ENCODE results near the gene UXS1. TPM values are rescaled to one million over a fixed set of nuclear protein-coding genes. Genes with fewer than 3 reads are reported as not detected.

The UXS1 gene
- total RNA-seq, 1 donor from 2014 or later = 67.7 TPM

DNA sequence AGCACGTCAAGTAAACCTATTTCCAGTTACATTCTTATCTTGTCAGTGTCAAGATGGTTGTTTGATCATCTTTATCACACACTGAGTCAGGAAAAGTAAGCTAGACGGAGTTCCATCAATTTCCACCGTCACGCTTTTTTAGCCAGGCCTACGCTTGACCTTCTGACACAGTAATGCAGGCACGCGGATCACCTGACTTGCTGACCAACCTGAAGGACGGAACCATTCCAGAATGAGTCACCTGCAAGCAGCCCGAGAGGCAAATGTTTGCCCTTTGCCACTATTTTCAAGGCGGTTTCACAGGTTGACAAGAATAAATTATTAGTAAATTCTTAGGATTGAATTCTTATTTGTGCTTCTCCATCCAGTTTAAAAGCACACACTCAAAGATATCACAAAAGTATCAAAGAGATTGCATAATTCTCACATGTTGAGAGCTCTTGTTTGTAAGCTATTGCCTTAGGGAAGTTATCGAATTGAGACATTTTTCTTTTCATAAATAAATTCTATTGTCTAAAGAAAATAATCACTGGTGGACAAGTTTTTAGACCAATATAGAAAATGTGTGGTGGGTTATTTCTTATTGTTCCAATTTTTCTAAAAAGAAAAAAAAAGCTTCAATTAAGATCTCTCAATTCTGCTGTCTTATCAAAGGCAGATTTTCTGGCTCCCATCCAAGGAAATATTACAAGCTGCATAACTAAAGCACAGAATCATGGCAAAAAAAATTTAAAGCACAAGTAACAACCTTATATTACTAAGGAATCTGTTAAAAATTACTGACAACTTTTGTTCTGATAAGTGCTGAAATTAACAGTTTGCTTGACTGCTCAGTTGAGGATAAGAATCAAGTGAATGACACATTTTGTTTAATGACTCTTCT is 31.9 kb downstream of the UXS1 start:
- intact Hi-C loops (cut with micrococcal nuclease) = no loop called here

DNA sequence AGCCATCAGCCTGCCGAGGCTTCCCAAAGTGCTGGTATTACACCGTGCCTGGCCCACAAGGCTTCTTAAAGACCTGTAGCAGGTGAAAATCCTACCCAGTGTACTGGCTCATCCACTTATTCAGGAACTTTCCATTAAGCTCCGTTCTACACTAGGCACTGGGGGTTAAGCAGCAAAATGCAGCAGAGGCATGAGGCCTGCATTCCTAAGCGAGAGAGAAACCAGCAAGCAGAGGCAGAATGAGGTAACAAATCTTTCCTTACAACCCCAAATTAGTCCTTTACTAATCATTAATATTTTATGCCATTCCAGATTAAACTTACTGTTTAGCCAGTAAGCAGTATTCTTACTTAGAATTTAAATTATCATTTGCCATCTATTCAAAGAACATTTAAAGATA is 32.8 kb downstream of the UXS1 start:
- intact Hi-C loops (cut with micrococcal nuclease) = no loop called here

DNA sequence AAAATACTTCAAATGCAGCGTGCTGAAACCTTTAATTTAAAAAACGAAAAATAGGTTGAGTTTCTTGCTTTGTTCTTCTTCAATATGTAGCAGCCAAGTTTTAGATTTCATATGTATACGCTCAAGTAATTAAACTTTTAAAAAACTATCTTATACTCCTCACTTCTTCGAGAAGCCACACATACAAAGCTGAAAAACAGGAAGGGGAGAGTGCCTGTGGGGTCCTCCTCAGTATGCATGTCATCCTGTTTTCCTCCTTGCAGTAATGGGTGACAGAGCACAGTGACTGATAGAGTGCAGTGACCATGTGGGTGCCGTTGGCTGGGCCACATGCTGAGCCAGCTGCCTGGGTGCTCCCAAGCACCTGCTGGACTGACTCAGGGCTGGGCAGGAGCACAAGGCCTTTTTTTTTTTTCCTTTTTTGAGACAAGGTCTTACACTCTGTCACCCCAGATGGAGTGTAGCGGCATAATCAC is 33.3 kb downstream of the UXS1 start:
- intact Hi-C loops (cut with micrococcal nuclease) = loop anchor here (1.0 kb wide), 1 partner anchor 33 kb away; the partner anchor contains the start of gene UXS1

DNA sequence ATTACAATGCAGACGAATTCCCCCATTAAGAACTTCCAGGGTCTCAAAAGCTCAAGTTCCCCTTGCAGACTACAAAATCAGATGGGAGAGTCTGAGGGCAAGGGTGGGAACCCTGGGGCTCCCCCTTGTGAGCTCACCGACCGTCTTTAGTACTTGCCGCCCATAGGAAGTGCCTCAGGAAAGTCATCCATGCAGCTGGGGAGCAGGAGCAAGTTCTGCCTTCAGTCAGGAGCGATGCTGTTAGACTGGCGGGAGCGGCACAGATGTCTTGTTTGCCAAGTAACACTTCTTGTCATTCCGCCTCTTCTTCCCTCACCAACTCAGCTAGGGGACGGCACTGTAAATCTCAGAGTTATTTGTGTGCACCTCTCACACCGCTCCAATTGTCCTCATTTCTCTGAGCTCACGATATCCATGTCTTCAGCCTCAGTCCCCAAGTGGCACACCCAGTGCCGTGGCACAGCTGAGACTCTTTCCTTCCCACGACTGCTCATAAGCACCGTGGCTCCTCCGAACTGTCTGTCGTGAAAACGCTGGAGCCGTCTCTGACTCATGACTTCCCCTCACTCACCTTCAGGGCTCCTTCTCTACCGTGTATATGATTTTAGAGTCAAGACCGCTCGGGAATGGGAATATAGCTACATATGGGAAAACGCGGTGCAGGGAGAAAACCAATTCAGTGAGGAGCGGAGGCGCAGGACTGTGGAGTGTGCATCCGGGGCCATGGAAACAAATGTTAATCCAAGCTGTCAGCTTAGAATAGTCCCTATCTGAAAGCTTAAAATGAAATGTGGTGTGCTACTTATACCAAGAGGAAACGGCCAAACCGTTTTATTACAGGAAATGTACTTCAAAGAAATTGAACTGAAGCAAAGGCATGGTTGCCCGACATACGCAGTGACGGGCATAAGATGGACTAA is 34.0 kb downstream of the UXS1 start:
- intact Hi-C loops (cut with micrococcal nuclease) = loop anchor here (1.0 kb wide), 1 partner anchor 34 kb away; the partner anchor contains the start of gene UXS1

DNA sequence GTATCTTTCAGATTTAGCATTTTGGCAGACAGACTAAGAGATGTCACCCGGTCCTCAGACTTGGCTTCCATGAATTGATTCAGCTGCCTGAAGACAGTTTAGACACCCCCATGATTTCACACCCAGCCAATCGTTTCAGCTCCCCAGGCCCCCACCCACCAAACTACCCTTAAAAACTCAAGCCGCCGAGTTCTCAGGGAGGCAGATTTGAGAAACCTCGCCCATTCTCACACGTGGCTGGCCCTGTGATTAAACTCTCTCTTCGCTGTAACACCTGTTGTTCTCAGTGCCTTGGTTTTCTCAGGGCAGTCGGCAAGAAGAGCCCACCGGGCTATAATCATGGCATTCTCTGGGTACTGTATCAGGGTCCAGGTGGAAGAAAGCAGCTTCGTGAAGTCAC is 35.2 kb downstream of the UXS1 start:
- intact Hi-C loops (cut with micrococcal nuclease) = no loop called here

DNA sequence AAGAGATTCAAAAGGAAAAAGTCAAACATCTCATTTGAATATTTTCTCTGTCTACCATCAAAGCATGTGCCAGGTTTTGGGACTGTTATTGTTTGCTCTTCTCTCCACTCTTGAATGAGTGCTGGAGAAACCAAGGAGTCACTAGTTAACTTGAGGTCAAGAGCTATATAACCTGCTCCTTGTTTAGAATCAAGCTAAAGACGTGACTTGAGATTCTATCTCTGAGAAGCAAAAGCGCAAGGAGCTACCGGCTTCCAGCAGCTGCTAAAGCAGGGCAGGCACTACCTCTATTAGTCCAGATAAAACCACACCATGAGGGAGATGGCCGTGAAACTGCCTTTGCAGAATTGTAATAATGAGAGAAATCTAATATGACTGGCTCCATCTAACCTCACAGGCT is 36.0 kb downstream of the UXS1 start:
- intact Hi-C loops (cut with micrococcal nuclease) = no loop called here

DNA sequence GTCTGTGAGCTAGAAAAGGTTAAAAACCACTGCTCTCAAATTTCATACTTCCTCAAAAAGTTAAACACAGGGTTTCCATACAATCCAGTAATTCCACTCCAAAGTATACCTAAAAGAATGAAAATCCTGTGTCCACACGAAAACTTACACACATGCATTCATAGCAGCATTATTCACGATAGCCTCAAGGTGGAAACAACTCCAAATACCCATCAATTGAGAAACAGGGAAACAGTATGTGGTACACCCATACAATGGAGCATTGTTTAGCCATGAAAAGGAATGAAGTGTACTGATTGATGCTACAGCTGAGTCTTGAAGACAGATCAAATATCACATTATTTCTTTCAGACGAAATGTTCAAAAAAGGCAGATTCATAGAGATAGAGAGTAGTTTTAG is 36.7 kb downstream of the UXS1 start:
- intact Hi-C loops (cut with micrococcal nuclease) = no loop called here

DNA sequence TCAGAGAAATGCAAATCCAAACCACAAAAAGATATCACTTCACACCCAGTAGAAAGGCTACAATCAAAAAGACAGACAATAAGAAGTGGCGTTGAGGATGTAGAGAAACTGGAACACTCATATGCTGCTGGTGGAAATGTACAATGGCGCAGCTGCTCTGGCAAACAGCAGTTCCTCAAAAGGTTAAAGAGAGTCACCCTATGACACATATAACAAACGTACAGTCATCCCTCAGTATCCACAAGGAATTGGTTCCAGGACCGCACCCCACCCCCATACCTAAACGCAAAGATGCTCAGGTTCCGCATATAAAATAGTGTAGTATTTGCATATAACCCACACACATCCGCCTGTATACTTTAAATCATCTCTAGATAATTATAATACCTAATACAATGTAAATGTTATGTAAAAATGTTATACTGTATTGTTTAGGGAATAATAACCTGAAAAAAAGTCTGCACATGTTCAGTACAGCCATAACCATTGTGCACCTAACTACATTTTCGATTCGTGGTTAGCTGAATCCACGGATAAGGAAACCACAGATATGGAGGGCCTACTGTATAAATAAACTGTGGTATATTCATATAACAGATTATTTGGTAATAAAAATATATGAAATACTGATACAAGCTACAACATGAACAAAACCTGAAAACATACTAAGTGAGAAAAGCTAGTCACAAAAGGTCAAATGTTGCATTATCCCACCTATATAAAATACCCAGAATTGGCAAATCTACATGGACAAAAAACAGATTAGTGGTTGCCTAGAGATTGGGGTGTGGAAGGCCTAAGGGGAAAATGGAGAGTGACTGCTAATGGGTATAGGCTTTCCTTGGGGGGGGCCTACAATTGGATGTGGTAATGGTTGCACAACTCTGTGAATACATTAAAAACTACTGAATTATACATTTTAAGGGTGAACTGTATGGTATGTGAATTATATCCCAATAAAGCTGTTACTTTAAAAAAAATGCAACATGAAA is 37.5 kb downstream of the UXS1 start:
- intact Hi-C loops (cut with micrococcal nuclease) = no loop called here

DNA sequence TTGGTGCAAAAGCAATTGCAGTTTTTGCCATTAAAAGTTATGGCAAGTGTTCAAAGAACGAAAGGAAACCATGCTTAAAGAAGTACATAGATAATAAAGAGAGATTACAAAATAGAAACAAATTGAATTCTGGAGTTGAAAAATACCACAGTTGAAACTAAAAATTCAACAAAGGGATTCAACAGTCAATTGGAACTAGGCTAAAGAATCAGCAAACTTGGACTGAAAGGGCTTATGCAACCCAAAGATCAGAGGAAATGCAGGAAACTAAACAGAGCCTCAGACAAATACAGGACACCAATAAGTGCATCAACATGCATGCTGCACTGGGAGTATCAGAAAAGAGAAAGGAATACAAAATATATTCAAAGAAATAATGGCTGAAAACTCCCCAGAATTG is 40.3 kb downstream of the UXS1 start:
- intact Hi-C loops (cut with micrococcal nuclease) = no loop called here

DNA sequence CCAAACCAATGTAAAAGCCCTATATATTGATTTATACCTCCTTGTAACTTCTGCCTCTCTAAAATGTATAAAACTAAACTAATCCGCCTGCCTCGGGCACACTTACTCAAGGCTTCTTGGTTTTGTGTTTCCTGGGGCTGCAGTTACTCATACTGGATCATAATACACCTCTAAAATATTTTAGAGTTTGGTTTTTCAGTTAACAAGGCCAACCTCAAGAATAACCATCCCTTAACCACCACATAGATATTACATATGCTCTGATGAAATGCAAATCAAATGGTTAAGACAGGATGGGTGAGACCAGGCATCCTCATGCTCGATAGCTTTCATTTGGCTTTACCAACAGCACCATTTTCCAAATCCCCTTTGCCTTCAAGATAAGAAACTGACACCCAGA is 46.4 kb downstream of the UXS1 start:
- intact Hi-C loops (cut with micrococcal nuclease) = no loop called here

DNA sequence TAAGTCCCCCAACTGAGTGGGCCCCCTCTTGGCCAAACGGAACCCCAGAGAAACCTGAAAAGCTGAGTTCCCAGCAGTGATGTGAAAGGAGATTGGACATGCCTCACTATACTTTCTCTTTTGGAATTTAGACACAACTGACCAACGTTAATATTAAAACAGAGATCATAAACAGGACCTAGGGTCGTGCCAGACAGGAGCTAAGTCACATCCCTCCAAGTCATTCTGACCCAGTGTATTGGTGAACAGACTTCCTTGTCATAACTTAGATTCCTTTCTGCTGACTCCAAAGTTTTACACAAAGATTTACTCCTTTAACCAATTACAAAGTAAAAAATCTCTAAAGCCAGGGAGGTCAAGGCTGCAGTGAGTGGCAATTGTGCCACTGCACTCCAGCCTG is 46.9 kb downstream of the UXS1 start:
- intact Hi-C loops (cut with micrococcal nuclease) = no loop called here

DNA sequence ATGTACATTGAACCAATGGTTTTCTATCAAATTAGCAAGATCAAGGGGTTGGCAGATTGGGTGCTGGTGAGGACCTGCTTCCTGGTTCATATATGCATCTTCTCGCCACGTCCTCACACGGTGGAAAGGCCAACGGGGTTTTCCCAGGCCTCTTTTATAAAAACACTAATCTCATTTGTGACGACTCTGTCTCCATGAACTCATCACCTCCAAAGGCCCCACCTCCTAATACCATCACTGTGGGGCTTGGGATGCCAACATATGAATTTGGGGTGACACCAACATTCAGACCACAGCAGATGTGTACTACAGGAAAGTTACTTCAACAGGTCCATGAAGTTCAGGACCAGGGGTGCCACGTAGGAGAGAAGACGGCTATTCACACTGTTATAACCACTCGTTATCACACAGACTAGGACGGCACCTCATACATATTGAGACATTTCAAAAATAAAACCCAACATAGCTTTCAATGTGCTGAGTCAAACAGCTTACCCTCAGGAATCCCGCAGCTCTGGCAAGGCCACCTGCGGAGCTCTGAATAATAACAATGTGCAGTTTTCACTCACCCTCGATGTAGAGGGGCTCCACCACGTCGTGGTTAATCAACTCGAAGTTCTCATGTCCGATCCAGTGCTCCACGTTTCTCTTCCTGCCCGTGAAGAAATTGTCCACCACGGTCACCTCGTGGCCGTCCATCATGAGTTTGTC is 49.3 kb downstream of the UXS1 start:
- intact Hi-C loops (cut with micrococcal nuclease) = loop anchor here (5.0 kb wide), 1 partner anchor 48 kb away; the partner anchor contains the start of gene UXS1

DNA sequence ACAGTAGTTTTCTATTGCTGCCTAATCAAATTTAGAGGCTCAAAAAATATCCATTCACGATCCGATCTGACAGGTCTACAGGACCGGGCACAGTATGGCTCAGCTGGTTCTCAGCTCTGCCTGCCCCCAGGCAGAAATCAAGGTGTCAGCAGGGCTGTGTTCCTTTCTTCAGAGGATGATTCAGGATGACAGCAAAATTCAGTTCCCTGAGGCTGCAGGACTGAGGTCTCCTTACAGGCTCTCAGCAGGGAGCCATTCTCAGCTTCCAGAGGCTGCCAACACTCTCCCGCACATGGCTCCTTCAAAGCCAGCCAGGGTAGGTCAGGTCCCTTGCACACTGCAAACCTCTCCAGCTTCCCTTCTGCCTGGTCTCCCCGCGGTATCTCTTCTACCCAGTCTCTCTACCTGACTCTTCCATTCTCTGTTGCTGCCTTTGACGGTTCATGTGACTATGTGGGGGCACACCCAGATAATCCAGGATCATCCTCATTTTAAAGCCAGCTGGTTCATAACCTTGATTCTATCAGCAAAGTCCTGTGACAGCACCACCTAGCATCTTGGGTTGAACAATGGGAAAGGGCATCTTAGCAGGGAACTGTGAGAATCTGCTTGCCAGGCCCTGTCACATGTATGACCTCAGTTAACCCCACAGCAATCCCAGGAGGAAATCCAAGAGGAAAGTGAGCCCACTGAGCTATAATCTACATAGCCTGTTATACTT is 50.4 kb downstream of the UXS1 start:
- intact Hi-C loops (cut with micrococcal nuclease) = loop anchor here (5.0 kb wide), 1 partner anchor 49 kb away; the partner anchor contains the start of gene UXS1

DNA sequence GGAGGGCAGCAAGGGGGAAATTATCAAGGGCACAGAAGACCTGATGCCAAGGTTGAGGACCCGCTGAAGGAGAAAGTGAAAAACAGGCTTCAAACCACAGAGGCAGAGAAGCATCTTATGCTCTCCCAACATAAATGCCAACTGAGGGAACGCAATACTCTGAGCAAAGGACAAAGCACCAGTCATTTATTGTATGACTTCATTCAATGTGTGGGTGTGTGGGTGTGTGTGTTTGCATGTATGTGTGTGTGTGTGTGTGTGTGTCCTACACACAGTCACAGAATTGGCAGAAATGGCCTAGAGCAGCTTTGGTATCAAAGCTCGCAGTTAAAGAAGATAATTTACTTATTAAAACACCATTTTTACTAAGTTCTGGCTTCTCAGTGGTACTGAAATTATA is 51.4 kb downstream of the UXS1 start:
- intact Hi-C loops (cut with micrococcal nuclease) = loop anchor here (5.0 kb wide), 1 partner anchor 50 kb away; the partner anchor contains the start of gene UXS1

DNA sequence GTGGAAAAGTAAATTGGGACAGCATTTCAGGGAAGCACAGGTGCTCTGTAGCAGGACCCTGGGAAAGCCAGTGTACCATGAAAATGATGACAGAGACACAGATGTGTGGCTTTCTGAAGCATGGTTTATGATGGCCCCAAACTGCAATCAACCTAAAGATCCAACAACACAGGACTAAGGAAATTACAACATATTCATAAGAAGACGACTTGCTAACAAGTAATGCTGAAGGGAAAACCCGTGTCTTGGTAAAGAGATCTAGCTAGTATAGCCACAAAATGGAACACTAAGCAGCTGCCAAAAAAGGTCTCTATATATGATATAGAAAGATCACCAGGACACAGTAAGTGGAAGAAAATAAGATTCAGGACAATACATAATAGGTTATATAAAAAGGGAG is 53.2 kb downstream of the UXS1 start:
- intact Hi-C loops (cut with micrococcal nuclease) = loop anchor here (5.0 kb wide), 1 partner anchor 51 kb away; the partner anchor contains the start of gene UXS1

DNA sequence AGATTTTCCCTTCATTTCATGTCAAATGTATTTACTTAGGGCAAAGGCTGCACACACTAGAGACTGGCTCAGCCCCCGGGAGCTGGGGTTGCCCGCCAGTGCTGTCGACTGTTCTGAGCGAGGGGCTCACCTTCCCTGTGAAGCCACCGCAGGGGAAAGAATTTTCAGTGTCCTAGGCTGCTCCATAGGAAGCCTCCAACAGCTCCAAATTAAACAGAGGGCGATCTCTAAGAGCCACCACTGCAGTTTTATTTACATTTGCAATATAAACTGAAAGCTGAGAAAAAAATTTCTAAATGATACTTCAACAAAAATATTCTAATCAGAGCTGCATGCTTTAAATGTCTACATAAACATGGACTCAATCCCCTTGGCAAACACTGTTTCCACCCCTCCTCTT is 54.0 kb downstream of the UXS1 start:
- intact Hi-C loops (cut with micrococcal nuclease) = loop anchor here (5.0 kb wide), 1 partner anchor 52 kb away; the partner anchor contains the start of gene UXS1

DNA sequence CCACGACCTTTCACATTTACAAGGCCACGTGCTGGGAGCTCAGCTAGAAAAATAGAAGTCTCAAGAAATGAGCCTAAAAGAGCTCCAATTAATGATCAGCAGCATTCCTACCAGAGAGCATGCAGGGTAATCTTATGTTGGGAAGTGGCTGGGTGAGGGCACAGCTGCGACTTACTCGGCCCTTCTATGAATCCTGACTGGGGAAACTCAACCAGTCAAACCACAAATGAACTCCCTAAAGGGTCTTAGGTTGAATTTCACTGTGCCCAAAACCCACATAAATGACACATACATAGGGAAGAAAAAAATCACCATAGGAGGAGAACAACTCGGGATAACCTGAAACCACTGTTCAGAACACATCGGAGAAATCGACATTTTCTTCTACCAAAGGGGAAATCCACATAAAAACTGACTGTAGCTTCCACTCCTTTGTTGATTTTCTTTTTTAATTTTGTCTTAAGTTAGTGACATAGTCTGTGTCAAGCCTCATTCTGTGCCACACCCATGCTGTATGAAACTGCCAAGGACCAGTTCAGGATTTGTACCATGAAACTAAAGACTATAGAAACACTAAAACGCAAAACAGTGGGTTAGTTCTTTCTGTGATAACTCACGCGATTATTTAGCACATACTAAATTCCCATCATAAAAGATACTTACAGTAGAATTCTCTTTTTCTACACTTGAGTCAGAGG is 54.7 kb downstream of the UXS1 start:
- intact Hi-C loops (cut with micrococcal nuclease) = no loop called here

DNA sequence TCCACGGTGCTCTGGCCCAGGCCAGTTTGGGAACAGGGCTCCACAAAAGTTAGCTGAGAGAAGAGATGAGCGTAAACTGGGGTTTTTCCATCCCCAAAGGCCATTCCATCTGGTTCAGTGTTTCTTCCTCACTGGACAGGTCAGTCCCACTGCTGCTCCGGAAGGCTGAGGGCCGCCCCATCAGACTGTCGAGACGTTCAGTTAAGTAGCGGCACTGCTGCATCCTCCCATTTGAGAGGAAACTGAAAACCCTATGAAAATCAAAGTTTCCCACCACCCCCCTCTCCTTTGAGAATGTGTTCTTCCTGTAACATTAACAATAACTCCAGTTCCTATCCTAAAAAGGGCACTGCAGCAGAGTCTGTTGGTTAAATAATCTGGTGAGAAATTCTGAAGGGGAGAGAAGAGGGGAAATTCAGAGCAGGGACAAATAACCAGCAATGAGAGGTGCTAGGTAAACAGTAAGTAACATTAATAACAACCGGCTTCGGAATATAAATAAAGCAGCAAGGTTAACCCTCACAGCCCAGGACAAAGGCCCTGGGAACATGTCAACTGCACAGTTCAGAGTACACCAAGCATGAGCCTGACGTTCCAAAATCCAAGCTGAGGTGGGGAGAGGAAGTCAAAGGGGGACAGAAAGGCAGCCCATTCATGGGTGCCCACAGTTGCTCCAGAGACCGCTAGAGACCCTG is 55.4 kb downstream of the UXS1 start:
- intact Hi-C loops (cut with micrococcal nuclease) = no loop called here
